ENCODE data around the gene UBL7. TPM values are rescaled to one million over a fixed set of nuclear protein-coding genes. Genes with fewer than 3 reads are reported as not detected.
A peak's percentile ranks its signal among the peaks of the same experiment; 100 is the strongest.

Gene UBL7
- total RNA-seq, 1 donor from 2014 or later = 40.2 TPM

GRCh38 chr15:74453925-74454763 is 6.8 kb downstream of the UBL7 start:
- H3K4me3 ChIP-seq = no peak overlapping the region
- DNase-seq = no peak
- no peaks in the 10 kb centered on the region for H3K9me3 ChIP-seq
- H3K36me3 ChIP-seq = peaks cover 91% of the 10 kb centered on the region
- H3K4me1 ChIP-seq = no peaks in the 10 kb centered on the region
- no peak overlapping the region for H3K27ac ChIP-seq
- TF ChIP-seq CTCF (IDR thresholded peaks at IDR 0.05) = no peak
- ATAC-seq = no peak
- intact Hi-C loops (cut with DNase I) = no loop called here
- H3K27me3 ChIP-seq (ENCODE audit: low read depth) = no peaks in the 10 kb centered on the region

- Histone ChIP-seq H3K27me3 (ENCODE audit: low read depth) (no peaks in the 10 kb centered on the region), H3K27ac (no peak overlapping the region), H3K4me1 (no peaks in the 10 kb centered on the region), H3K4me3 (no peak overlapping the region), H3K9me3 (no peaks in the 10 kb centered on the region), H3K36me3 (peaks cover 100% of the 10 kb centered on the region)
- intact Hi-C loops (cut with DNase I) = no loop called here
- DNase-seq (no peak), ATAC-seq (peak in 1 of 2 donors; percentile 12)
- no peak for TF ChIP-seq CTCF (IDR thresholded peaks at IDR 0.05)
Observed at GRCh38 chr15:74451861-74452835, 8.8 kb downstream of the UBL7 start.

DNA sequence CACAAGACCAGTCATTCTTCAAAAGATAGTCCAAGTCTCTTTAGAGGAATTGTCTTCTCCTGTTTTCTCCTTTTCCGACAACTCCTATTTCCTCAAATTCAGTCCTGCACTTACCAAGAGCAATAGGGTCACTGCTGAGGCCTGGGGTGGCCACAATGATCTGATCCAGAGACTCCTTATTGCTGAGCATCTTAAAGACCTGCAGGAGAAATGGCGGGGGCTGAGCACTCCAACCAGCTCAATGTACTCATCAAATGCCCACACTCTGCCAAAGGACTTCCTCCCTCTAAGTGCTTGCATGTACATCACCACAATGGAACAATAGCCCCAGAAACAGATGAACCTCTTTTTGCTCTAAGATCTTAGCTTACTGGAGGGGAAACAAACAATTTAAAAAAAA is 9.6 kb downstream of the UBL7 start:
- TF ChIP-seq CTCF (IDR thresholded peaks at IDR 0.05) = no peak
- Histone ChIP-seq H3K4me3 (no peak overlapping the region), H3K9me3 (no peaks in the 10 kb centered on the region), H3K27ac (no peak overlapping the region), H3K36me3 (peaks cover 100% of the 10 kb centered on the region), H3K27me3 (ENCODE audit: low read depth) (no peaks in the 10 kb centered on the region), H3K4me1 (no peaks in the 10 kb centered on the region)
- no peak for ATAC-seq
- intact Hi-C loops (cut with DNase I) = no loop called here
- DNase-seq = no peak

DNA sequence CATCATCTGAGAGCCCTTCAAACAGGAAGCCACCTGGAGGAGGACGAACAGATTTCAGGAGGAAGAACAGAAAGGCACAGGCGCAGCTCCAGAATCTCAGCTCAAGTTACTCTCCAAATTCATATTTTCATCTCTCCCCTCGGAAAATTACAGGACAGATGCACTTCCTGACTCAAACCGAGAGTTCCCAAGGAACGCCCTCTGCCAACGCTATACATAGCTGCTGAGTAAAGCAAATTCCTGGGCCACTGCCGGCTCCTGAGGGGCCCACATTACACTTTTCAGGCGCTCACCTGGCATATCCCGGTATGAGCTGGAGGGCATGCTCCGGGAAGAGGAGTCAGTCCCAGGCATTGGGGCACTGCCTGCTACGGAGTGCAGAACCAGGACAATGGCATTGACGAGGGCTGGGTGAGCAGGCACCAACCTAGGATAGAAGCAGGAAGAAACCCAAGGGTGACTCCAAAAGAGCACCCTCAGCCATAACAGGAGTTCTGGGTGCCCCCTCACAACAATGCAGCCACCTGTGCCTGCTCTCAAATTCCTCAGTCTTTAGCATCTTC is 11.2 kb downstream of the UBL7 start:
- TF ChIP-seq CTCF (IDR thresholded peaks at IDR 0.05) = no peak
- no peaks in the 10 kb centered on the region for H3K27me3 ChIP-seq (ENCODE audit: low read depth)
- no peaks in the 10 kb centered on the region for H3K9me3 ChIP-seq
- H3K4me1 ChIP-seq = no peaks in the 10 kb centered on the region
- DNase-seq (no peak), ATAC-seq (no peak)
- H3K4me3 ChIP-seq = no peak overlapping the region
- H3K36me3 ChIP-seq = peaks cover 100% of the 10 kb centered on the region
- intact Hi-C loops (cut with DNase I) = no loop called here
- no peak overlapping the region for H3K27ac ChIP-seq

GRCh38 chr15:74449095-74449494 is 11.9 kb downstream of the UBL7 start:
- H3K9me3 ChIP-seq = no peaks in the 10 kb centered on the region
- H3K27ac ChIP-seq = no peak overlapping the region
- peaks cover 94% of the 10 kb centered on the region for H3K36me3 ChIP-seq

More at GRCh38 chr15:74449095-74449494, 11.9 kb downstream of the UBL7 start:
- no peak overlapping the region for H3K4me3 ChIP-seq
- TF ChIP-seq CTCF (IDR thresholded peaks at IDR 0.05) = no peak
- DNase-seq = no peak
- H3K27me3 ChIP-seq (ENCODE audit: low read depth) = no peaks in the 10 kb centered on the region
- no peaks in the 10 kb centered on the region for H3K4me1 ChIP-seq
- no peak for ATAC-seq
- intact Hi-C loops (cut with DNase I) = no loop called here

Data from lower lobe of right lung (tissue), 2 donors.